BLaER1 treated with 17β-estradiol and CSF1 and Interleukin-3, amounts not matched to agents 10 nM and 100 nM (cell line): ENCODE measurements around the gene POU2F2.

Experiments
- H3K27ac ChIP-seq, 11 experiments: shearing (Covaris generic); formaldehyde crosslinking; 2 replicates each; pipeline ENCODE4 v1.8.1; 2022
- H3K27me3 ChIP-seq, 11 experiments: shearing (Covaris generic); formaldehyde crosslinking; 2 replicates each; pipeline ENCODE4 v1.8.1; 2022
- H3K36me3 ChIP-seq, 11 experiments: shearing (Covaris generic); formaldehyde crosslinking; 2 replicates each; pipeline ENCODE4 v1.8.1; 2022
- H3K4me1 ChIP-seq, 10 experiments: shearing (Covaris generic); formaldehyde crosslinking; 2 replicates each; pipeline ENCODE4 v1.8.1; 2022
- H3K4me2 ChIP-seq, 11 experiments: shearing (Covaris generic); formaldehyde crosslinking; 2 replicates each; pipeline ENCODE4 v1.8.1; 2022
- H3K4me3 ChIP-seq, 10 experiments: shearing (Covaris generic); formaldehyde crosslinking; 2 replicates each; pipeline ENCODE4 v1.8.1; 2022
- H3K9ac ChIP-seq, 11 experiments: shearing (Covaris generic); formaldehyde crosslinking; 2 replicates each; pipeline ENCODE4 v1.8.1; 2022
- H3K9me3 ChIP-seq, 11 experiments: shearing (Covaris generic); formaldehyde crosslinking; replicated peaks in 1 of 11; 2 replicates each; pipeline ENCODE4 v1.8.1; 2022
- H4K20me1 ChIP-seq, 11 experiments: shearing (Covaris generic); formaldehyde crosslinking; 2 replicates each; pipeline ENCODE4 v1.8.1; 2022
- Cebpa-rat ChIP-seq, 11 experiments: shearing (Covaris generic); IDR thresholded peaks; 2 replicates each; pipeline ENCODE4 v1.8.1; 2022

Gene POU2F2

GRCh38 chr19:42081584-42082203, 50.6 kb downstream of the POU2F2 start:
- Histone ChIP-seq H3K36me3 (peaks cover 35 to 71% (median 65%) of the 10 kb centered on the region in 11 experiments), H3K4me1 (peaks cover 22 to 58% (median 45%) of the 10 kb centered on the region in 10 experiments), H3K9me3 (no peaks in the 10 kb centered on the region), H4K20me1 (peaks cover 53 to 79% (median 74%) of the 10 kb centered on the region in 11 experiments; a peak in 21 of 22 replicates), H3K4me3 (no peak overlapping the region), H3K4me2 (peak overlapping the region in 4 of 11 experiments; percentile 3 to 25 (median 17); a peak in 2 of 22 replicates), H3K27ac (no peak overlapping the region), H3K9ac (peak overlapping the region in 3 of 11 experiments; percentile 14 to 23 (median 19); a peak in 3 of 22 replicates), H3K27me3 (no peaks in the 10 kb centered on the region)
- TF ChIP-seq Cebpa-rat (IDR thresholded peaks at IDR 0.05): no peak

GRCh38 chr19:42080764-42081375, 51.4 kb downstream of the POU2F2 start:
- no peak overlapping the region for H3K27ac ChIP-seq
- peaks cover 16 to 50% (median 37%) of the 10 kb centered on the region in 10 experiments for H3K4me1 ChIP-seq
- TF ChIP-seq Cebpa-rat (IDR thresholded peaks at IDR 0.05): no peak
- H3K9me3 ChIP-seq: no peaks in the 10 kb centered on the region
- H4K20me1 ChIP-seq: peaks cover 56 to 84% (median 78%) of the 10 kb centered on the region in 11 experiments; a peak in 21 of 22 replicates
- no peak overlapping the region for H3K4me3 ChIP-seq
- H3K4me2 ChIP-seq: peak overlapping the region in 4 of 11 experiments; percentile 3 to 25 (median 17); a peak in 3 of 22 replicates
- peaks cover 35 to 71% (median 65%) of the 10 kb centered on the region in 11 experiments for H3K36me3 ChIP-seq
- H3K27me3 ChIP-seq: no peaks in the 10 kb centered on the region
- H3K9ac ChIP-seq: peak overlapping the region in 3 of 11 experiments; percentile 14 to 26 (median 21); a peak in 2 of 22 replicates

- Histone ChIP-seq H3K27me3 (no peaks in the 10 kb centered on the region), H3K27ac (no peak overlapping the region), H4K20me1 (peaks cover 56 to 84% (median 78%) of the 10 kb centered on the region in 11 experiments; a peak in 21 of 22 replicates), H3K9ac (peak overlapping the region in 3 of 11 experiments; percentile 14 to 35 (median 34); a peak in 3 of 22 replicates), H3K4me3 (no peak overlapping the region), H3K4me2 (peak overlapping the region in 3 of 11 experiments; percentile 24 to 99 (median 94); a peak in 4 of 22 replicates), H3K36me3 (peaks cover 35 to 71% (median 65%) of the 10 kb centered on the region in 11 experiments), H3K4me1 (peaks cover 17 to 49% (median 38%) of the 10 kb centered on the region in 10 experiments), H3K9me3 (no peaks in the 10 kb centered on the region)
- no peak for TF ChIP-seq Cebpa-rat (IDR thresholded peaks at IDR 0.05)
Measured at GRCh38 chr19:42079886-42080763, 52.1 kb downstream of the POU2F2 start.

GRCh38 chr19:42079276-42079669, 53.0 kb downstream of the POU2F2 start:
- no peak overlapping the region for H3K4me3 ChIP-seq
- peaks cover 35 to 68% (median 64%) of the 10 kb centered on the region in 11 experiments for H3K36me3 ChIP-seq
- H3K27me3 ChIP-seq: no peaks in the 10 kb centered on the region

GRCh38 chr19:42078538-42079275, 53.5 kb downstream of the POU2F2 start:
- peaks cover 26 to 57% (median 48%) of the 10 kb centered on the region in 10 experiments for H3K4me1 ChIP-seq
- peaks cover 35 to 62% (median 58%) of the 10 kb centered on the region in 11 experiments for H3K36me3 ChIP-seq
- no peak for TF ChIP-seq Cebpa-rat (IDR thresholded peaks at IDR 0.05)
- H3K9ac ChIP-seq: peak overlapping the region; percentile 25 to 95 (median 90); a peak in 17 of 22 replicates
- H3K4me2 ChIP-seq: peak overlapping the region in 9 of 11 experiments; percentile 94 to 100 (median 99); a peak in 15 of 22 replicates
- no peaks in the 10 kb centered on the region for H3K9me3 ChIP-seq
- peak overlapping the region in 2 of 10 experiments; percentile 86 to 91; a peak in 3 of 20 replicates for H3K4me3 ChIP-seq
- H4K20me1 ChIP-seq: peaks cover 56 to 76% (median 71%) of the 10 kb centered on the region in 11 experiments; a peak in 21 of 22 replicates
- H3K27me3 ChIP-seq: no peaks in the 10 kb centered on the region
- H3K27ac ChIP-seq: peak overlapping the region in 1 of 11 experiments; percentile 9; a peak in 1 of 22 replicates

More at GRCh38 chr19:42079276-42079669, 53.0 kb downstream of the POU2F2 start:
- H3K4me2 ChIP-seq: peak overlapping the region in 6 of 11 experiments; percentile 8 to 100 (median 96); a peak in 8 of 22 replicates
- peak overlapping the region in 8 of 11 experiments; percentile 25 to 92 (median 68); a peak in 7 of 22 replicates for H3K9ac ChIP-seq
- no peaks in the 10 kb centered on the region for H3K9me3 ChIP-seq
- H3K27ac ChIP-seq: no peak overlapping the region; a peak in 1 of 22 replicates
- H4K20me1 ChIP-seq: peaks cover 56 to 82% (median 77%) of the 10 kb centered on the region in 11 experiments; a peak in 21 of 22 replicates
- peaks cover 25 to 57% (median 46%) of the 10 kb centered on the region in 10 experiments for H3K4me1 ChIP-seq
- no peak for TF ChIP-seq Cebpa-rat (IDR thresholded peaks at IDR 0.05)

GRCh38 chr19:42078058-42078457, 54.2 kb downstream of the POU2F2 start:
- Histone ChIP-seq H3K4me1 (peaks cover 26 to 57% (median 46%) of the 10 kb centered on the region in 10 experiments), H4K20me1 (peaks cover 56 to 69% (median 67%) of the 10 kb centered on the region in 11 experiments; a peak in 21 of 22 replicates), H3K36me3 (peaks cover 35 to 56% (median 53%) of the 10 kb centered on the region in 11 experiments), H3K9me3 (no peaks in the 10 kb centered on the region), H3K9ac (peak overlapping the region; percentile 87 to 95 (median 91); a peak in 21 of 22 replicates), H3K27ac (peak overlapping the region in 1 of 11 experiments; percentile 9; a peak in 1 of 22 replicates), H3K4me2 (peak overlapping the region; percentile 89 to 100 (median 99)), H3K4me3 (peak overlapping the region; percentile 69 to 94 (median 84); a peak in 15 of 20 replicates), H3K27me3 (no peaks in the 10 kb centered on the region)
- no peak for TF ChIP-seq Cebpa-rat (IDR thresholded peaks at IDR 0.05)

- Histone ChIP-seq H3K9me3 (no peaks in the 10 kb centered on the region), H3K27me3 (no peaks in the 10 kb centered on the region), H3K4me2 (peak overlapping the region; percentile 89 to 100 (median 99)), H3K36me3 (peaks cover 34 to 41% (median 39%) of the 10 kb centered on the region in 11 experiments), H3K4me1 (peaks cover 29 to 58% (median 46%) of the 10 kb centered on the region in 10 experiments), H3K27ac (peak overlapping the region; percentile 59 to 98 (median 93); a peak in 21 of 22 replicates), H4K20me1 (peaks cover 49 to 54% (median 51%) of the 10 kb centered on the region in 11 experiments; a peak in 21 of 22 replicates), H3K9ac (peak overlapping the region; percentile 87 to 95 (median 91)), H3K4me3 (peak overlapping the region; percentile 69 to 94 (median 84))
- TF ChIP-seq Cebpa-rat (IDR thresholded peaks at IDR 0.05): no peak
Measured at GRCh38 chr19:42076380-42076944, 55.8 kb downstream of the POU2F2 start.
